NCI-H82 treated with DMSO at 0.1 percent for 48 hours (cell line): ENCODE results near the gene PWWP2B.

Experiments
- DNase-seq: peaks from one replicate; lab custom pipeline; 2025; ENCODE audit not compliant: unreplicated experiment; lab: John Stamatoyannopoulos, UW

PWWP2B gene

GRCh38 chr10:132455986-132456847 lies 59.2 kb downstream of the PWWP2B start:
- no peak for DNase-seq

- no peak for DNase-seq
Measured at GRCh38 chr10:132456881-132457280, 59.9 kb downstream of the PWWP2B start.

DNA sequence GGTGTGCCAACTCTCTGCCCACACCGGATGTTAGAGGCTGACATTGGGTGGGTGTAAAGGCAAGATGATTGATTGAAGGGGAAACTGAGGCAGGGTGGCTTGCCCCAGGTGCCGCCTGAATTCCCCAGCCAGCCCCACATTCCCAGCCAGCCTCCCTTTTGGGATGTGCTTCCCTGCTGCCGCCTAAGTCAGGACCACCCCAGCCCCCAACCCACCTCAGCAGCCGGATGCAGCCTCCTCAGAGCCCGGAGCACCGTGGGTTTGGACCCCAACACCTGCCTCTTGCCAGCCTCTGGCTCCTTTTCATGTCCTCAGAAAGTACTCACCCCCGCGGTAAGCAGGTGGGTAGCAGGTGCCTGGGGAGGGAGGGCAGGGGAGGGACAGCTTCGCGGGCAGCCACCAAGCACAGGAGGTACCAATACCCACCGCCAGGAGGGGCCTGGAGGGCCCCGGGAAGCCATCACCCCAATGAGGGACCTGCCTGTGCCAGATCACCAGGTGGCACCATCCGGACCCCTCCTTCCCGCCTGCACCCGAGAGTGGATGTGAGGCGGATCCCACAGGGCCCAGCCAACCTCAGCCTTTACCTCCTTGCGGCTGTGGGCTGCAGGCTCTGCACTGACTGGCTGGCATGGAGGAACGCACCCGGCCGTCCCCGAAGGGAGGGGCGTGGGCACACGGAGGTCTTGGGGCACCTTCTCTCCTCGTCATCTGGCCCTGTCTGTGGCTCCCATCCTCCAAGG lies 60.5 kb downstream of the PWWP2B start:
- no peak for DNase-seq

- DNase-seq = no peak
Measured at GRCh38 chr10:132458071-132458585, 61.1 kb downstream of the PWWP2B start.

DNA sequence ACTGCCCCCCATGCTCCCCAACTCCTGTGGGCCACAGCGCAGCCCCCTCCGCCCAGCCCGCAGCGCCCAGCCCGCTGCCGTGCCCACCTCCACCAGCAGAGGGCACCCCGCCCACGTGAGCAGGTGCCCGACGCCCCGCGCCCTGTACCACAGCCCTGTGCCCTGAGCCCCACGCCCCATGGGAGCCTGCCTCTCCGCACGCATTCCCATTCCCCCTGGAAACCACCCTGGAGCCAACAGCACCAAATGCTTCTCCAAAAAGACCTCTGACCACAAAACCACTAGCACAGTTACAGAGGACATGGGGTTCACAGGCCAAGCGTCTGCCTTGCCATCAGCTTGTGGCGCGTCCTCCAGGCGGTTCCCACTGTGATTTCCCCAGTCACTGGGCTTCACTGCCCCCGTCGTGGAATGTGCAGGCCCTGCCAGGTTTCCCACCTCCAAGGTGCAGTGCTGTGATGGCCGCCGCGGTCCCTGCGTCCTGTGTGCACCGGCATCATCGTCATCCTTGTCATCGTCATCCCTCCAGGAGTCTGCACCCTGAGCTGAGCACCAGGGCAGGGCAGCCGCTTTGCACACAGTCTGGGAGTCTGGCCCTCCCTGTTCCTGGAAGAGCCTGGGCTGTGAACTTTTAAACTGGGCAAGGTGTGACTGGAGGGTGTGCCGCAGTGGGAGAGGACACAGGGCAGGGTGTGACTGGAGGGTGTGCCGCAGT lies 61.7 kb downstream of the PWWP2B start:
- no peak for DNase-seq

DNA sequence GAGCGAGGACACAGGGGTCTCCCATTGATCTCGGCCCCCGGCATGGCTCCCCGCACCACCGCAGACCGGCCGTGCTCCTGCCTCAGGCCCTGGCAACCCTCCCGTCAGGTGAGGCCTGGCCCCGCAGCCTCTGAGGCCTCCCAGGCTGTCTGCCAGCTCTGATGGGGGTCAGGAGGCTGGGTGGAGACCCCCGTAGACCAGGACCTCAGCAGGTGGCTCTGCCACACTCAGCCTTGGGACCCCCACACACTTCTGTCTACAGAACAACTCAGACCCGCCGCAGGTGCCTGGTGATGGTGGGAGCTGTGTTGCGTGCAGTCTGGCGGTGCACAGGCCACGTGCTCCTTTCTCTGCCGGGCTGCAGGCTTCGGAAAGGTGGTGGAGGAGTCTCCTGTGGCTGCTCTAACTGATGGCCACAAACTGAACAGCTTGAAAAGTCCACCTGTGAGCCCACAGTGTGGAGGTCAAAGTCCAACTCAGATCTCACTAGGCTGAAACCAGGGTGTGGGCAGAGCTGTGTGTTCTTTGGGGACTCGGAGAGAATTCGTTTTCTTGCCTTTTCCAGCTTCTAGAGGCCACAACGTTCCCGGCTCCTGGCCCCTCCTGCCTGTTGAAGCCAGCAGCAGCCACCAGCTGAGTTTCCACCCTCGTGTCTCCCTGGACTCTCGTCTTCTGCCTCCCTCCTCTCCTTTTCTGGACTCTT lies 62.5 kb downstream of the PWWP2B start:
- DNase-seq = no peak

DNA sequence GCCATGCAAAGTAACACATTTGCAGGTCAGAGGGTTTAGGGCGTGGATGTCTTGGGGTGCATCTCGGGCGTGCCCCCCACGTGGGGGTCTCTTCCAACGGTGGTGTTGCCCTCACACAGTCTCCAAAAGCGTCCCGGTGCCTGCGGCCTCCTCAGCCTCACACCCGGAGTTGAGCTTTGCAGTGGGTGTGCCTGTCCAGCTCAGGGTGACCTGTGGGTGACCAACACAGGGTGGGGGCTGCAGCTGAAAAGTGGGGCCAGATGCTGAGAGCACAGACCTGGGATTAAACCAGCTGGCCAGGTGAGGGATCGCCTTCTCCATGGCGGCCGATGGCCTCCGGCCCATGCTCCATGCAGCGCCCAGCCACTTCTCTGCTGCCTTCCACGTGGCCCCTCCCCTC lies 63.1 kb downstream of the PWWP2B start:
- no peak for DNase-seq

DNA sequence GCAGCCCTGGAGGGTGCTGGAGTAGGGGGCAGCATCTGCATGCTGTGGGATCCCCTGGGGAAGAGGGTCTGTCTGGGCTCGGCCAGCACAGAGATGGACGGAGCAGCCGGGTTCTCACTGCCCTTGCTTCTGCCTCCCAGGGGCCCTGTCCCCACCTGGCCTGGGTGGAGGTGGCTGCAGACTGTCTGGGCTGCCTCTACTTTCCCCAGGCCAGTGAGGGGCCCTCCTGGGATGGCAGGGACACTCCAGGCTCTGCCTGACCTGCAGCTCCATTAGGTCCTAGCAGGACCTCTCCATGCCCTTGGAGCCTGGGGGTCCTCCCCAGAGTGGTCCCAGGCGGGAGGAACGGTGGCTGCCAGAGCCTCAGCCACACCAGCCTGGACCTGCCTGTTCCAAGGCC lies 63.7 kb downstream of the PWWP2B start:
- no peak for DNase-seq

GRCh38 chr10:132461103-132461682 lies 64.2 kb downstream of the PWWP2B start:
- no peak for DNase-seq

- no peak for DNase-seq
Measured at GRCh38 chr10:132461683-132462231, 64.8 kb downstream of the PWWP2B start.

- no peak for DNase-seq
Measured at GRCh38 chr10:132462463-132463332, 65.7 kb downstream of the PWWP2B start.

DNA sequence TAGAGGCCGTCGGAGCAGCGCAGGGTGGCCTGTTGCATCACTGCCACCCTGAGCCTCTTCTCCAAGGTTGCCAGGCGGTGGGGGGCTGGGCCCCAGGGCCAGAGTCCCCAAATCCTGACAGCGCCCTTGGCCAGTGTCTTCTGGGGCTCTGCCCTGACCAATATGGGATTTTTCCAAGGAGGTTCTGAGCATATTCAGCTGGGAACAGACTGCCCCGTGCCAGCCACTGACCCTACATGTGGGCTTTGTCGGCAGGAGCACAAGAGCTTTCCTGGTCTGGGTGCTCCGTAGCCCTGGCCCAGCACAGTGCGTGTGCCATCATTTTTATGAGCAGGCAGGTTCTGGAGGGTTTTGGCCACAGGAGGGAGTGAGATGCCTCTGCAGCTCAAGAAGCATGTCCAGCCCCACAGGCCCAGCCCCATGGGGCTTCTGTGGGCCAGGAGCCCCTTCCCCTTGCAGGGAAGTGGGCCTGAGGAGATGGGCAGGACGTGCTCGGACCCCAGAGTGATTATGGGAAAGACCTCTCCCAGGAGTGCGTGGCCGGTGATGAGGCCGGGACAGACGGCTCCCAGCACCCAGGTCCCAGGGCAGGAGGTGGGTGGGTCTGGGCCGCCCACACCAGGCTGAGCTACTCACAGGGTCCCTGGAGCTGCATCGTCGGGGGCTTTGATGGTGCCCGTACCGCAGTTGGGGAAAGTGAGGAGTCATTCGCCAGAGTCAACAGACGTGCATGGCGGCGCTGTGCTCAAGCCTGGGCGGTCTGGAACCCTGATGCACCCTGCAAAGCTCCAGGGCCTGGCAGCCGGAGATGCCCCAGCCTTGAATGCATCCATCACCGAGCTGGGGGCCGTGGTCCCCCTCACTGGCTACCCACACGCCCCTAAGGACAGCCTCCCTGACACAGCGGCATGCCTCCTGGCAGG lies 66.6 kb downstream of the PWWP2B start:
- no peak for DNase-seq

DNA sequence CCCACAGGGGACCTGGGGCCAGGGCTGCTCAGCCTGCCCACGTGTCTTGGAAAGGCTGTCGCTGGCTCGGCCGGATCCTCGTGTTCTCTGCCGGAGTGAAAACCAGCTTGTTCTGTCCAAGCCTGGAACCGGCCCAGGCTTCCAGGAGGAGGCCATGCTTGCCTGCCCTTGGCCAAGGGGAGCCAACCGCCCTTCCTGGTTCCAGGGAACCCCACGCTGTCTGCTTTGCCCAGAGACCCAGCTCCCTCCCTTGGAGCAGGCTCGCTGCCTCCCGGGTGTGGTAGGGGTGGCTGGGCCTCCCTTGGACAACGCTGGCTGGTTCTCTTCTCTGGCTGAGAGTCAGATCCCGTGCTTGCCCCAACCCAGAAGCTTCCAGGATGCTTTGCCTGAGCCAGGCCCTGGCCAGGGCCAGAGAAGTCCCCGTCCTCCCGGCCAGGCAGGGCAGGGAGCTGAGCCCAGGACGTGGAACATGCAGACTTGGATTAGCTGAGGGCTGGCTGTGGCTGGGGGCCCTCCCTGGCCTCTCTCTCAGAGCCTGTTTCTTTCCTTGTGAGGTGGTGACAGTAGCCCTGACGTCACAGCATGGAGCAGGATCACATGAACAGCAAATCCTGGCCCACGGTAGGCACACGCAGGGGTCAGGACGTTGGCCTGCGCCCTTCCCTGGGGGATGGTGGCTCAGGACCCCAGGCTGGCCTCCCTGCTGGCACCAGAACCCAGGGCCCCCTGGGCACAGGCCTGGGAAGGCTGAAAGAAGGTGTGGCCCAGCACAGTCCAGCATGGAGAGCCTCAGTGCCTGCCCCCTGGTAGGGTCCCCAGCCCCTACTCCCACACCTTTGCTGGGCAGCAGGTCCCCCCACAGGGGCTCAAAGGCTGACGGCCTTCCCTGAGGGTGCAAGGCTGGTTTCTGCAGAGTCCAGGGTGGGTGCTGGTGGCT lies 67.5 kb downstream of the PWWP2B start:
- DNase-seq = no peak

GRCh38 chr10:132465193-132465888 lies 68.3 kb downstream of the PWWP2B start:
- DNase-seq = no peak

- DNase-seq = no peak
Measured at GRCh38 chr10:132465889-132466519, 69.0 kb downstream of the PWWP2B start.
